GM12892 (cell line): ENCODE results near the gene CTSF.
"Not testable (repeated sequence)": the region's sequence is repeated elsewhere in the genome, so short reads cannot be mapped to it uniquely, and the experiment has no call there.

ENCODE experiments used
- DNase-seq: peaks from one replicate; pipeline ENCODE4 v3.0.0; 2011; ENCODE audit not compliant: insufficient read length
- FAIRE-seq: peaks from 2 replicates; lab custom pipeline; 2011; peaks lifted over from hg19 to GRCh38; lab: Jason Lieb, UNC
- POLR2A ChIP-seq: IDR thresholded peaks from 2 replicates; pipeline ENCODE4 v1.6.1; 2011; ENCODE audit warnings: low read depth, low read length, control low read depth
- POLR2AphosphoS5 ChIP-seq: IDR thresholded peaks from 2 replicates; pipeline ENCODE4 v1.6.1; 2011; ENCODE audit warnings: low read depth, low read length, control low read depth
- TAF1 ChIP-seq: IDR thresholded peaks from 2 replicates; pipeline ENCODE4 v1.6.1; 2011; ENCODE audit warnings: low read depth, mild to moderate bottlenecking, control low read depth, low read length, borderline replicate concordance

The CTSF gene

DNA sequence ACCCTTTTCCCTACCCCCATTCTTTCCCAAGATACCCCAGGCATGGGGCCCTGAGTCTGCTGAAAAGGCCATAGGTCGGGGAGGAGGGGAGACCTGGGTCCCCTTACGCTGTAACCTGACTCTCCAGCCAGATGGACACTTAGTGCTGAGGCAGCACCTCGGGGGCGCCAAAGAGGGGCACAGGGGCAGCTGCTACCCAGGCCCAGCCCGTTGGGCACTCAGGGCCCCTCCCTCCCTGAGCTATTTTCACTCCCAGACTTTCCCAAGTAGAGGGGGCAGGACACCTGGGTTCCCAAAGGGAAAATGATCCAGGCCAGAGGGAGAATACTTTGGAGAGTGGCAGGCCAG is 20.8 kb downstream of the CTSF start:
- no peak for TF ChIP-seq POLR2AphosphoS5
- no peak for TF ChIP-seq TAF1
- no peak for TF ChIP-seq POLR2A
- FAIRE-seq: no peak
- DNase-seq: no peak

DNA sequence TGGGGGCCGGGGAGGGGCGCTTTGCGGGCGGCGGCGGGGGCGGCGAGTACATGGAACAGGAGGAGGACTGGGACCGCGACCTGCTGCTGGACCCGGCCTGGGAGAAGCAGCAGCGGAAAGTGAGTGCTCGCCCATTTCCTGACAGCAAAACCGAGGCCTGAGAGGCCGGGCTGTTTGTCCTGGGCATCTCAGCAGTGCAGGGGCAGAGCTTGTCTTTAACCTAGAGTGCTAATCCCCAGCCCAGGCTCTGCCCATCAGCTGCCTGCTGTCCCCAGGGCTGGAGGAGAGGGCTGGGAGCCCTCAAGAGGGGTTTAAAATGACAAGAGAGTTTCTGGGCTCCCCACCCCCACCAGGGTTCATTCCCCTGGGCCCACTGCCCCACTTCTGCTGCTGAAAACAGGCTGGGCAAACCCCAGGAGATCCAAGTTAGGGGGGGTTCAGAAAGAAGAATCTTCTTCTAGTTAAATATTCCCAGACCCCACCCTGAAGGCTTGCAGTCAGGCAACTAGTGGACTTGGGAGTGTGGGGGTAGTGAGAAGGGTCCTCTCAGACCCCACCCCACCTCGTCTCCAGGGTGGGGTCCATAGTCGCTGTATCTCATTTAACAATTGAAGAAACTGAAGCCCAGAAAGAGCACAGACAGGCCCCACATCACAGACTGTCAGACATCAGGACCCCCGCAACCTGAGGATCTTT is 21.3 kb downstream of the CTSF start:
- peak; percentile 84 for FAIRE-seq

DNA sequence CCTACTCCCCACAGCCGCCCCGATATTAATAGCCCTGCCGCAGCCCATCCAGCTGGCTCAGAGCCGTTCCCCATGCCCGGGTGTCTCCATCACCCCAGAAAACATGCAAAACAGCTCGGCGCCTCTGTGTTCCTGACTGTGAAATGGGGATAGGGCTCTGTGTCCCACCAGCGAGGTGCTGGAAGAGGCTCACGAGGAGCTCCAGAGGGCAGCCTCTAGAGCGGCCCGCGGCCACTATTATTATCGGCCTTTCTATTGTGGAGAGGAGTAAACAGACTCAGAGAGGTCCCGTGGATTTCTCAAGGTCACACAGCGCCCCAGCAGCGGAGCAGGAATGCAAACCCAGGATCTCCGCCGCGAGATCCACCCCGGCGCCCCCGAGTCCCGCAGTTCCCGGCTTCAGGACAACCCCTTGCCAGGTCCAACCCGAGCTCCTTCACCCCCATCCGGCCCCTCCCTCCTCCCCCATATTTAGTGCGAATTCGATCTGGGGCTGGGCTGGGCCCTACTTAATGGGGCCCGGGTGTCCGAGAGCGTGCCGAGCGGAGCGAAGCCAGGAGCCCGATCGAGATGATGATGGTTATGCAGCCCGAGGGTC is 21.9 kb downstream of the CTSF start, which contains the start of gene ACTN3:
Gene ACTN3 (plus strand): TSS at position 536 of the 598 bp plus-strand sequence. CDS start 35 bp downstream, at position 571.
- TF ChIP-seq POLR2AphosphoS5 (no peak), TAF1 (no peak), POLR2A (no peak)
- FAIRE-seq (no peak), DNase-seq (peak; percentile 52)

More for the DNA sequence above, 21.3 kb downstream of the CTSF start:
- TF ChIP-seq TAF1 (no peak), POLR2A (no peak), POLR2AphosphoS5 (no peak)
- DNase-seq: no peak

DNA sequence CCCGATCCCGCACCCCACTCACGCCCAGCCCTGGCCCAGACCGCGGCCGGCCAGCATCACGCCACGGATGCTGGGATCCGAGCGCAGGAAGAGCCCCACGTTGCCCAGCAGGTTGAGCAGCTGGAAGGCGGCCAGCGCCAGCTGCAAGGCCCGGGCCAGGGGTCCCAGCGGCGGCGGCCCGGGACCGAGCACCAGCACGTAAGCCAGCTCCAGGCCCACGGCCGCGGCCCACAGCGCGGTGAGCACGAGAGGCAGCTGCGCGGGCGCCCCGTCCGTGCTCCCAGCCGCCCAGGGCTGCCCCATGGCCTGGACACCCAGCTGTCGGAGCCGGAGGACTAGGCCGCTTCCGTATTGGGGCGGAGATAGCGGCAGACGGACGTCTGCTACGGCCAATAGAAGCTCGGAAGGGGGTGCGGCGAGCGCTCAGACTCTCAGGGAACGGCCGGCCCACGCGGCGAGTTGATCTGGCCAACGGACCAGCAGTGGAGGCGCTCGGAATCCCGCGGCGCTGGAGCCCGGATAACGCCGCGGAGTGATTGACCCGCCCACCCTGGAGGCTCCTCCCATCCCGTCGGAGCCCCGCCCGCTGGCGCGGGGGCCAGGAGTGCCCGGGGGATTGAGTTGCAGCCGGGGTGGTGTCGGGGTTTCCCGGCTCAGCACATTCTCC is 22.6 kb downstream of the CTSF start, which contains the start of gene ZDHHC24:
Gene ZDHHC24 (minus strand): TSS at position 348 of the 667 bp plus-strand sequence. CDS start 45 bp downstream, at position 303.
- peak; percentile 96 for DNase-seq
- peak; percentile 37; the same call in 1 of the 2 replicates for TF ChIP-seq POLR2AphosphoS5
- peak; percentile 76 for TF ChIP-seq POLR2A
- peak; percentile 33; the same call in 1 of the 2 replicates for TF ChIP-seq TAF1
- peak; percentile 99 for FAIRE-seq

DNA sequence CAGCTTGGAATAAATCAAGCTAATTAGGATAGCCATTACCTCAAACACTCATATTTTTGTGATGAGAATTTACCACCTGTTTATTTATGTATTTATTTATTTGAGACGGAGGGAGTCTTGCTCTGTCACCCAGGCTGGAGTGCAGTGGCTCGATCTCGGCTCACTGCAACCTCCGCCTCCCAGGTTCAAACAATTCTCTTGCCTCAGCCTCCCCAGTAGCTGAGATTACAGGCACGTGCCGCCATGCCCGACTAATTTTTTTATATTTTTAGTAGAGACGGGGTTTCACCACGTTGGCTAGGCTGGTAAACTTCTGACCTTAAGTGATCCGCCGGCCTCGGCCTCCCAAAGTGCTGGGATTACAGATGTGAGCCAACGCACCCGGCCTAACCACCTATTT is 23.5 kb downstream of the CTSF start:
- DNase-seq, FAIRE-seq: not testable (repeated sequence)

DNA sequence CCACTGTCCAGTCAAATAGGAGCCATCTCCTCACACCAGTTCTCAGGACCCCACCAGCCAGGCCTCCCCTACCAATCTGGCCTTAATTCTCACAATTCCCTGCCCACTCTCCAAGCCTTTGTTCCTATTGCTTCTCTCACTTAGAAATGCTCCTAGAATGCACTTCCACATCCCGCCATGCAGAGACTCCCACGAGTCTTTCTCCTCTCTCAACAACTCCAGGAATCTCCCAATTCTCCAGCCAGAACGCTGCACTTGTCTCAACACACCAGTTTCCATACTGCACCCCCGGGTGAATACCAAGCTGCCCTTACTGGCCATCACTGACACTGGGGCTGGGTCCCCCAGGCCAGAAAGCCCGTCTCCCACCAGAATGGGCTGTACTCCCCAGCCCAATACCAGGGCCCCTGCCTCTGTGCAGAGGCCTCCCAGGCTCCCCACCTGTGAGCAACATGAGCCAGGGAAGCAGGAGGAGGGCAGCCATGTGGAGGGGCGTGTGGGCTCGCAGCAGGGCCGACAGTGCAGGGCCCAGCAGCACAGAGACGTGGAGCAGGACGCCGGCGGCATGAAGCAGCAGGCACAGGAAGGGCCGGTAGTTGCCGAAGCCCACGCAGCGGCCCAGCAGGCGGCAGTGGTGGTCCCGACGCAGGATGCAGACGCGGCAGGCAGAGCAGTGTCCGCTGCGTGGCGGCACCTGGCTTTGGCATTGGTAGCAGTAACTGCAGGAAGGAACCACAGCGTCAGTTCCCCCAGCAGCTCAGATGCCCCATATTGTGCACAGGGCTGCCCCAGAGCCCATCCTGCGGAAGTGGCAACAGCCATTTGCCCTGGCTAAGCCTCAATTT is 24.9 kb downstream of the CTSF start:
- TF ChIP-seq POLR2A (peak; percentile 45; the same call in 1 of the 2 replicates), TAF1 (no peak)
- FAIRE-seq (peak; percentile 98), DNase-seq (peak; percentile 58)

DNA sequence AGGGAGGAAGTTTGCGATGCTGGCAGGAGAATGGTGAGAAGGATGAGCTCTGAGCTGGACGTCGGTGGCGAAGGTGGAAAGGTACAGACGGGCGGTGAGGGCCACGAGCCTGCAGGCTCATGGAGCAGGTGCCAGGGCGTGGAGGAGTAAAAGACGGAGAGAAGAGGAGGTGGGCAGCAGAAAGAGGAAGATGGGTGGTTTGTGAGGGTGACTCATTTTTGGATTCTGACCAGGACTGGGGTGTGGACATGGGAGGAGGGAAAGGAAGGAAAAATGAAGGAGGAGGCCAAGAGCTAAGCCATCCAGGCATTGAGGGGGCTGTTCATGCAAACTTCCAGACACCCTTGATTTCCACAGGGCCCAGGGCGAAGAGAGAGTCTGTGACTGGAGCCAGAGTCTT is 26.0 kb downstream of the CTSF start:
- TF ChIP-seq POLR2AphosphoS5 (no peak), POLR2A (no peak)
- FAIRE-seq: no peak
- no peak for DNase-seq

DNA sequence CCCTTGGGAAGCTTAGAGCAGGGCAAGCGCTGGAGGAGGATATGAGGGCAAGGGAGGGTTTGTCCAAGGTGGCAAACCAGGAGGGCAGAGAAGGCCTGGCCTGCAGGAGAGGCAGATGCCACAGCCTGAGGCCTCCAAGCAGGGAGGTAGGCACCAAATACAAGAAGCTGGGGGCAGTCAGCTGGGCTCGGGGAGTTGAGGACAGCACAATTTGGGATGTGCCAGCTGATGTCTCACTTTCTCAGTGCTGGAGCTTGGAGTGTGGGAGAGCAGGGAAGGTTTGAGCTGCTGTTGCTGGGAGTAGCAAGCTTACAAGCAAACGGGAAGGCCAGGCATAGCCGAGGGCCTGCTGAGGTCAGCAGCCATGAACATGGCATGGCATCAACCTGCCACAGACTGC is 26.5 kb downstream of the CTSF start:
- FAIRE-seq: no peak
- no peak for DNase-seq
- TF ChIP-seq POLR2AphosphoS5 (no peak), POLR2A (no peak), TAF1 (no peak)

DNA sequence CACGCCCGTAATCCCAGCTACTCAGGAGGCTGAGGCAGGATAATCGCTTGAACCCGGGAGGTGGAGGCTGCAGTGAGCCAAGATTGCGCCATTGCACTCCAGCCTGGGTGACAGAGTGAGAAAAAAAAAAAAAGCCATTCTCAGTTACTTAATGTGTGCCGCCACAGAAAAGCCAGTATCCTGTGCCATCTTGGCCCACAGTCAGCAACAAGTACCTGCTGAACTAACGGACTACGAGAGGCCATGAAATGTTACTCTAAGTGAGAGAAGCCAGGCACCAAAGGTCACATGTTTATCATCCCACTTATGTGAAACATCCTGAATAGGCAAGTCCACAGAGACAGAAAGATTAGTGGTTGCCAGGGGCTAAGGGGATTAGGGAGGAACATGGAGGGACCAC is 27.8 kb downstream of the CTSF start:
- not testable (repeated sequence) for DNase-seq, FAIRE-seq

DNA sequence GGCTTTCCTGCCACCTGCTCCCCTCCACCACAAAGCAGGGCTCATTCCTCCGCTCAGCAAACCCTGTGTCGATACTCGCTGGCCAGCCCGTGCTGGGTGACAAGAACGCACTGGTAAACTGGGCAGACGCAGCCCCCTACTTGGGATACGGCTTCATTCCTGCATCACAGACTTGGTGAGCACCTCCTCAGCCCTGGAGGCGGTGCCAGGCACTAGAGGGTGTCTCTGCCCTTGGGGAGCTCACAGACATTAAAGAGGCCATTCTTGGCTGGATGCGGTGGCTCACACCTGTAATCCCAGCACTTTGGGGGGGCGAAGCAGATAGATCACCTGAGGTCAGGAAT is 28.6 kb downstream of the CTSF start:
- FAIRE-seq: no peak
- DNase-seq: no peak
- TF ChIP-seq TAF1: no peak
- no peak for TF ChIP-seq POLR2AphosphoS5
- no peak for TF ChIP-seq POLR2A

DNA sequence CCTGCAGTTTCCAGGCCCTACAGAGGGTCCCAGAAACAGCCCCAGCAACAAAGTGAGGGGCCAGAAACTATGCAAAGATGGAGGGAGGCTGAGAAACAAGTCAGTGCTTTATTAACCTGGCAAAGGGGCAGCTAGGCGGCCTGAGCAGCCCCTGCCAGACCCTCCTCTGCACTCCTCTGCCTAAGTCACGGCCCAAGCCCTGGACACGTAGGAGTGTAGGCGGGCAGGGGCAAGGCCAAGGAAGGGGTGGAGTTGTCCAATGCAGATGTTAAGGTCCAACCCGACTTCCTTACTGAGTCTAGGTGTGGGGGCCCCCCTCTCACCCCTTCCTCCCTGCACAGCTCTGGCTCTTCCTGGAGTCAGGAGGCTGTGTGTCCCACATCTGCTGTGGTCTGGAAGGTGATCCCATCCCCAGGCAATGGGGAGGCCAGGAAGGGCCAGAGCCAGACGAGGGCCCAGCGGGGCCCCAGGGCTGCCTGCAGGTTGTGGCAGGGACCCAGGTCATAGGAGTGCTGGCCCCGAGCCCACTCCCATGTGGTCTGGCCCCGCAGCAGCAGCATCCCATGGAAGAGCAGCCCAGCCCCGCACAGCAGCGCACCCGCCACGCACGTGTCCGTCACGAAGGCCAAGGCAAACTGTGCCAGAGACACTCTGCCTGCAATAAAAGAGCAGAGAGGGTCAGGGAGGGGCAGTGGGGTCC is 29.1 kb downstream of the CTSF start:
- TF ChIP-seq TAF1 (no peak), POLR2A (no peak), POLR2AphosphoS5 (no peak)
- no peak for DNase-seq
- FAIRE-seq: no peak
